T-cell (primary cell): Measurements from ENCODE around the gene MIEF2. TPM values are rescaled to one million over a fixed set of nuclear protein-coding genes. Genes with fewer than 3 reads are reported as not detected.

Source experiments
- ATAC-seq, 4 experiments: fragments of 200-7000 bp in 3 of 4; fragments of 150-1000 bp in 1 of 4; cut with Tn5 transposase; replicated peaks in 1 of 4; 1 replicate in 3 of 4; 2 replicates in 1 of 4; pipeline ENCODE4 v1.10.0; 2021; ENCODE audit warnings: moderate library complexity in 3 of 4, mild to moderate bottlenecking in 2 of 4, moderate number of reproducible peaks in 1 of 4
- CTCF ChIA-PET, 2 donors: fragments of 300-600 bp; sonication (Branson Sonifier 250); formaldehyde crosslinking; loops; one replicate each; lab custom pipeline; 2022; ENCODE audit warnings: antibody characterized with exemption in 2 of 2; lab: Charles Lee
- POLR2A ChIA-PET, 2 donors: fragments of 300-600 bp; sonication (Branson Sonifier 250); formaldehyde crosslinking; loops; one replicate each; lab custom pipeline; 2022; ENCODE audit warnings: antibody characterized with exemption in 2 of 2; lab: Charles Lee
- DNase-seq, 35 experiments: peaks; one replicate each; pipeline versions ENCODE4 v3.0.0 to v3.0.0-alpha.2; 2013 to 2023
- H3K27ac ChIP-seq: one replicate; pipeline ENCODE4 v1.5.1; 2013; ENCODE audit warnings: low read length
- H3K27me3 ChIP-seq, 2 experiments: replicated peaks in 1 of 2; 1 replicate in 1 of 2; 2 replicates in 1 of 2; pipeline versions ENCODE4 v1.6.1 to v1.7.0; 2013; ENCODE audit warnings: low read length in 1 of 2, mixed read lengths in 1 of 2; ENCODE audit not compliant: control insufficient read depth in 2 of 2, insufficient read depth in 2 of 2; ENCODE audit errors: extremely low read depth in 1 of 2
- H3K36me3 ChIP-seq, 2 donors: 1 replicate in 1 of 2; 2 replicates in 1 of 2; pipeline versions ENCODE4 v1.6.1 to v1.7.0; 2013; ENCODE audit warnings: low read length in 1 of 2; ENCODE audit not compliant: control insufficient read depth in 2 of 2, insufficient read depth in 1 of 2; ENCODE audit errors: extremely low read depth in 1 of 2
- H3K4me1 ChIP-seq, 2 experiments: 1 replicate in 1 of 2; 2 replicates in 1 of 2; pipeline versions ENCODE4 v1.6.1 to v1.7.0; 2013; ENCODE audit warnings: low read length in 2 of 2, mixed read lengths in 1 of 2; ENCODE audit not compliant: insufficient read depth in 2 of 2, control insufficient read depth in 1 of 2; ENCODE audit errors: extremely low read depth in 1 of 2
- H3K4me3 ChIP-seq, 2 donors: 1 replicate in 1 of 2; 2 replicates in 1 of 2; pipeline versions ENCODE4 v1.5.1 to v1.7.0; 2013; ENCODE audit warnings: mild to moderate bottlenecking in 2 of 2, low read length in 1 of 2, moderate library complexity in 1 of 2; ENCODE audit not compliant: control insufficient read depth in 1 of 2; ENCODE audit errors: extremely low read depth in 1 of 2
- H3K9me3 ChIP-seq: 2 replicates; pipeline ENCODE4 v1.7.0; 2013
- H3K27ac Mint-ChIP-seq, 2 donors: one replicate each; pipeline ENCODE4 v1.8.0; 2020 to 2021; ENCODE audit warnings: mild to moderate bottlenecking in 2 of 2, mixed read lengths in 2 of 2
- H3K27me3 Mint-ChIP-seq, 2 donors: one replicate each; pipeline ENCODE4 v1.8.0; 2021 to 2022; ENCODE audit warnings: mixed read lengths in 2 of 2
- H3K36me3 Mint-ChIP-seq: one replicate; pipeline ENCODE4 v1.8.0; 2021; ENCODE audit warnings: mixed read lengths
- H3K4me1 Mint-ChIP-seq, 3 donors: one replicate each; pipeline ENCODE4 v1.8.0; 2020 to 2022; ENCODE audit warnings: mixed read lengths in 3 of 3, mild to moderate bottlenecking in 1 of 3
- H3K4me3 Mint-ChIP-seq, 3 donors: one replicate each; pipeline ENCODE4 v1.8.0; 2020 to 2022; ENCODE audit warnings: mild to moderate bottlenecking in 3 of 3, mixed read lengths in 3 of 3, moderate library complexity in 3 of 3
- H3K9me3 Mint-ChIP-seq, 3 donors: one replicate each; pipeline ENCODE4 v1.8.0; 2020 to 2022; ENCODE audit warnings: mixed read lengths in 3 of 3
- whole genome bisulfite sequencing: methylation state at CpG from one replicate; pipeline ENCODE4 v1.1.5; 2013; ENCODE audit warnings: missing lambda C conversion rate; ENCODE audit not compliant: insufficient coverage; 5-methylcytosine and 5-hydroxymethylcytosine counted together
- total RNA-seq, 35 experiments: library from RNA in 6 of 35; stranded (reverse) in 6 of 35; fragments of 120-200 nt in 1 of 35; gene quantifications; one replicate each; pipeline versions ENCODE4 v1.2.1 to v1.2.4 and lab custom pipeline; 2013 to 2026

MIEF2 gene
- total RNA-seq, 5 donors from 2014 or later (not counting 1 experiment from before 2014, with no cell fraction given) = 10.0 to 19.7 (median 17.6) TPM

- H3K4me1 ChIP-seq = peaks cover 0 to 5% of the 10 kb centered on the region in 2 experiments
- H3K9me3 ChIP-seq = no peaks in the 10 kb centered on the region
- peak overlapping the region in 1 of 2 donors; percentile 58 for H3K27ac Mint-ChIP-seq
- no peak overlapping the region for H3K27ac ChIP-seq
- ATAC-seq (peak; percentile 72 to 79 (median 74)), DNase-seq (peak; percentile 38 to 79 (median 59))
- no peak overlapping the region for H3K4me3 ChIP-seq
- no peaks in the 10 kb centered on the region for H3K27me3 ChIP-seq
- H3K36me3 ChIP-seq = peaks cover 32 to 79% of the 10 kb centered on the region in 2 donors
- ChIA-PET CTCF (no interaction called here), POLR2A (no interaction called here)
- H3K4me3 Mint-ChIP-seq = no peak overlapping the region
- no peaks in the 10 kb centered on the region for H3K9me3 Mint-ChIP-seq
- H3K36me3 Mint-ChIP-seq = peaks cover 35% of the 10 kb centered on the region
- H3K27me3 Mint-ChIP-seq = no peaks in the 10 kb centered on the region
- WGBS = 64% methylated on average over 8 of the region's 9 CpGs
- H3K4me1 Mint-ChIP-seq = peaks cover 0 to 9% (median 2%) of the 10 kb centered on the region in 3 donors
Observed at GRCh38 chr17:18248300-18248731, 12.1 kb upstream of the MIEF2 start.

- DNase-seq = no peak
- no peak overlapping the region for H3K4me3 Mint-ChIP-seq
Observed at GRCh38 chr17:18248811-18249210, 11.7 kb upstream of the MIEF2 start.

DNA sequence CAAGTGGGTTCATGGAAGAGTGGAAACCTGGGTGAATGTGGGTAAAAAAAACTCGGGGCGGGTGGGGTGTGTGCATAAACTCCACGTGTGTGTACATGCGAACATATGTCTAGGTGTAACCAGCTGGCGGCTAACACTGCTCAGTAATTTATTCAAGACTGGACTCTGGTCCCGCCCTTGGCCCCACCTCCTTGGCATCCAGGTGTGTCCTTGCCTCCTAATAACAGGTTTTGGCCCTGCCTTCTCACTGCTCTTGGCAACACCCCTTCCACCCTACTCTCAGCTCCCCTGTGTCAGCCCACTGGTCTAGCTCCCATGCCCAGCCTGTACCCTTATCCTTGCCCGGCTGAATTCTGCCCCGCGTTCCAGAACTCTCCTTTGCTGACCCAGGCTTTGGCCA is 10.2 kb upstream of the MIEF2 start:
- Histone ChIP-seq H3K4me1 (peaks cover 0 to 5% of the 10 kb centered on the region in 2 experiments), H3K27me3 (no peaks in the 10 kb centered on the region), H3K9me3 (no peaks in the 10 kb centered on the region), H3K27ac (no peak overlapping the region), H3K36me3 (peaks cover 25 to 92% of the 10 kb centered on the region in 2 donors), H3K4me3 (no peak overlapping the region)
- H3K36me3 Mint-ChIP-seq = peaks cover 44% of the 10 kb centered on the region
- ChIA-PET POLR2A (no interaction called here), CTCF (interaction anchor here in 1 of 2 donors (0.6 kb wide), 1 partner anchor 11 kb away, joined by 6 read pairs; no protein-coding TSS in a partner anchor)
- no peaks in the 10 kb centered on the region for H3K27me3 Mint-ChIP-seq
- ATAC-seq = no peak
- H3K9me3 Mint-ChIP-seq = no peaks in the 10 kb centered on the region
- H3K4me3 Mint-ChIP-seq = no peak overlapping the region
- H3K27ac Mint-ChIP-seq = no peak overlapping the region
- H3K4me1 Mint-ChIP-seq = peaks cover 0 to 9% (median 2%) of the 10 kb centered on the region in 3 donors
- WGBS = 82% methylated on average over 9 of the region's 9 CpGs
- DNase-seq = no peak

More at GRCh38 chr17:18248811-18249210, 11.7 kb upstream of the MIEF2 start:
- WGBS = no CpG with 5 or more reads among the region's 7 CpGs
- H3K27me3 Mint-ChIP-seq = no peaks in the 10 kb centered on the region
- ATAC-seq = no peak
- H3K4me1 Mint-ChIP-seq = peaks cover 0 to 9% (median 2%) of the 10 kb centered on the region in 3 donors
- no peak overlapping the region for H3K27ac ChIP-seq
- peaks cover 39% of the 10 kb centered on the region for H3K36me3 Mint-ChIP-seq
- no peaks in the 10 kb centered on the region for H3K9me3 ChIP-seq
- peaks cover 0 to 5% of the 10 kb centered on the region in 2 experiments for H3K4me1 ChIP-seq
- peaks cover 27 to 84% of the 10 kb centered on the region in 2 donors for H3K36me3 ChIP-seq
- ChIA-PET POLR2A (no interaction called here), CTCF (interaction anchor here in 1 of 2 donors (0.9 kb wide), 1 partner anchor 377 kb away, joined by 3 read pairs; no protein-coding TSS in a partner anchor)
- H3K27me3 ChIP-seq = no peaks in the 10 kb centered on the region
- H3K9me3 Mint-ChIP-seq = no peaks in the 10 kb centered on the region
- H3K27ac Mint-ChIP-seq = no peak overlapping the region
- H3K4me3 ChIP-seq = no peak overlapping the region

GRCh38 chr17:18250708-18251107 is 9.8 kb upstream of the MIEF2 start:
- ChIA-PET POLR2A (no interaction called here), CTCF (interaction anchor here in 1 of 2 donors (0.5 to 0.6 kb wide), 2 partner anchors 11 to 525 kb away, joined by 4 to 6 read pairs; no protein-coding TSS in a partner anchor)
- Histone ChIP-seq H3K9me3 (no peaks in the 10 kb centered on the region), H3K4me3 (no peak overlapping the region), H3K4me1 (peaks cover 0 to 8% of the 10 kb centered on the region in 2 experiments), H3K27me3 (no peaks in the 10 kb centered on the region), H3K36me3 (peaks cover 25 to 92% of the 10 kb centered on the region in 2 donors), H3K27ac (no peak overlapping the region)
- no peak for DNase-seq
- WGBS = 97% methylated on average over 14 of the region's 14 CpGs
- H3K4me1 Mint-ChIP-seq = peaks cover 2 to 9% (median 4%) of the 10 kb centered on the region in 3 donors
- H3K4me3 Mint-ChIP-seq = no peak overlapping the region
- no peak for ATAC-seq
- no peaks in the 10 kb centered on the region for H3K27me3 Mint-ChIP-seq
- no peak overlapping the region for H3K27ac Mint-ChIP-seq
- H3K9me3 Mint-ChIP-seq = no peaks in the 10 kb centered on the region
- H3K36me3 Mint-ChIP-seq = peaks cover 42% of the 10 kb centered on the region

DNA sequence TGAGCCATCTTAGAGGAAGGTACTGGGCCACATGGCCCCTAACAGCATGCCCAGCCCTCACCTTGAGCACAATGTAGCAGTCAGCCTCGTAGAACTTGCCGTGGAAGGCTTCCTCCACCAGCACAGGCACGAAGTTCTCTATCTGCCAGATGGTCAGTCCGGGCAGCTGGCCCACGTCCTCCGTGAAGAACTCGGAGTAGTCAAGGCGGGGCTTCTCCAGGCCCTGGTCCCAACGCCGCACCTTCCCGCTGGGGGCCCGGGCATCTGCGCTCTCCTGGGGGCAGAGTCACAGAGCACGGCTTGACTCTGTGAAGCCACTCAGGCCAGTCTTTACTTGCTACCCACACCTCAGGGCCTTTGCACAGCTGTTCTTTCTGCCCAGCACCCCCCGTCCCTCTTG is 9.3 kb upstream of the MIEF2 start:
- 97% methylated on average over 15 of the region's 15 CpGs for WGBS

DNA sequence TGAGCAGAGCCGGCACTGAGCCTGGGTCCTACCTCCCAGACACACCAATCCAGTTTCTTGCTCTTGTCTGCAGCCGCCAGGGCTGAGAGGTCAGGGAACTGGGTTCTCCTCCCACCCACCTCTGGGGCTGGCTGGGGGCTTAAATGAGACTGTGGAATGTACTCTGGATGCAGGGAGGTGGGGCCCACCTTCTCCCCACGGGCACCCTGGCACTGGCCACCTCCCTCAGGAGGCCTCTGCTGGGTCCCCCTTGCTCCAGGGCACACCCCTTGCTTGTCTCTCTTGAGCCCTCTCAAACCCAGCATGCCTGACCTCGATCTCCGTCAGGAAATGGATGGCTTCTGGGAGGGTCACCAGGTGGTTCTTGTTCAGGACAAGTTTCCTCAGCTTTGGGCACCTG is 8.3 kb upstream of the MIEF2 start:
- Histone ChIP-seq H3K4me3 (no peak overlapping the region), H3K27ac (no peak overlapping the region), H3K9me3 (no peaks in the 10 kb centered on the region), H3K27me3 (no peaks in the 10 kb centered on the region), H3K36me3 (peaks cover 23 to 86% of the 10 kb centered on the region in 2 donors), H3K4me1 (peaks cover 6 to 22% of the 10 kb centered on the region in 2 experiments)
- H3K27me3 Mint-ChIP-seq = no peaks in the 10 kb centered on the region
- DNase-seq (no peak), ATAC-seq (no peak)
- ChIA-PET POLR2A (no interaction called here), CTCF (no interaction called here)
- peaks cover 13 to 18% (median 15%) of the 10 kb centered on the region in 3 donors for H3K4me1 Mint-ChIP-seq
- peaks cover 39% of the 10 kb centered on the region for H3K36me3 Mint-ChIP-seq
- H3K4me3 Mint-ChIP-seq = no peak overlapping the region
- no peak overlapping the region for H3K27ac Mint-ChIP-seq
- WGBS = 83% methylated on average over 2 of the region's 5 CpGs
- H3K9me3 Mint-ChIP-seq = no peaks in the 10 kb centered on the region

More for the DNA sequence above, 9.3 kb upstream of the MIEF2 start:
- Mint-ChIP-seq H3K4me3 (no peak overlapping the region), H3K27ac (no peak overlapping the region), H3K4me1 (peaks cover 6 to 9% (median 8%) of the 10 kb centered on the region in 3 donors), H3K36me3 (peaks cover 45% of the 10 kb centered on the region), H3K9me3 (no peaks in the 10 kb centered on the region), H3K27me3 (no peaks in the 10 kb centered on the region)
- Histone ChIP-seq H3K9me3 (no peaks in the 10 kb centered on the region), H3K27ac (no peak overlapping the region), H3K27me3 (no peaks in the 10 kb centered on the region), H3K4me1 (peaks cover 0 to 13% of the 10 kb centered on the region in 2 experiments), H3K4me3 (no peak overlapping the region), H3K36me3 (peaks cover 26 to 92% of the 10 kb centered on the region in 2 donors)
- ChIA-PET POLR2A (no interaction called here), CTCF (interaction anchor here in 1 of 2 donors (0.5 kb wide), 1 partner anchor 524 kb away, joined by 4 read pairs; no protein-coding TSS in a partner anchor)
- ATAC-seq = no peak
- no peak for DNase-seq
